Regular cardiac myocyte (primary cell): ENCODE measurements around the gene PEX10. TPM values are rescaled to one million over a fixed set of nuclear protein-coding genes. Genes with fewer than 3 reads are reported as not detected.

Experiments
- total RNA-seq: library from RNA; depleted of rRNA; stranded (reverse); fragments of >200 nt; gene quantifications from 2 replicates; pipeline ENCODE4 v1.2.3, GENCODE V29; 2014

PEX10 gene
- total RNA-seq: 27.9 and 28.0 TPM in 2 replicates

DNA sequence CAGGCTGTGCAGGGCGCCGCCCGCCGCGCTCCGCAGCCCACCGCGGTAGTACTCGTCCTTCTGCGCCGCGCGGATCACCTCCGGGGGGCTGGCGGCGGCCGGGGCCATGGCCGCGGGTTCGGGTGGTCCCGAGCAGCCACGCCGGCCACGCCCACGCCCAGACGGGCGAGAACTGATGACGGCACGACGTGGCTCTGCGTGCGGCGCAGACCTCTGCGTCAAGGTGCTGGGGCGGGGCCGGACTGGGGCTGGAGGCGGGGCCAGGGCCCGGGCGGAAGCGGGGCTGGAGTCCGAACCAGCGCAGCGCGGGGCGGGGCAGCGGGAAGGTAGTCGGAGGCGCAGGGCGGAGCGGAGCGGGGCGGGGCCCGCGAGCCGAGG, at the start of gene PEX10:
Gene PEX10 (minus strand): TSS at position 170 of the 378 bp plus-strand sequence. CDS start 62 bp downstream, at position 108.

DNA sequence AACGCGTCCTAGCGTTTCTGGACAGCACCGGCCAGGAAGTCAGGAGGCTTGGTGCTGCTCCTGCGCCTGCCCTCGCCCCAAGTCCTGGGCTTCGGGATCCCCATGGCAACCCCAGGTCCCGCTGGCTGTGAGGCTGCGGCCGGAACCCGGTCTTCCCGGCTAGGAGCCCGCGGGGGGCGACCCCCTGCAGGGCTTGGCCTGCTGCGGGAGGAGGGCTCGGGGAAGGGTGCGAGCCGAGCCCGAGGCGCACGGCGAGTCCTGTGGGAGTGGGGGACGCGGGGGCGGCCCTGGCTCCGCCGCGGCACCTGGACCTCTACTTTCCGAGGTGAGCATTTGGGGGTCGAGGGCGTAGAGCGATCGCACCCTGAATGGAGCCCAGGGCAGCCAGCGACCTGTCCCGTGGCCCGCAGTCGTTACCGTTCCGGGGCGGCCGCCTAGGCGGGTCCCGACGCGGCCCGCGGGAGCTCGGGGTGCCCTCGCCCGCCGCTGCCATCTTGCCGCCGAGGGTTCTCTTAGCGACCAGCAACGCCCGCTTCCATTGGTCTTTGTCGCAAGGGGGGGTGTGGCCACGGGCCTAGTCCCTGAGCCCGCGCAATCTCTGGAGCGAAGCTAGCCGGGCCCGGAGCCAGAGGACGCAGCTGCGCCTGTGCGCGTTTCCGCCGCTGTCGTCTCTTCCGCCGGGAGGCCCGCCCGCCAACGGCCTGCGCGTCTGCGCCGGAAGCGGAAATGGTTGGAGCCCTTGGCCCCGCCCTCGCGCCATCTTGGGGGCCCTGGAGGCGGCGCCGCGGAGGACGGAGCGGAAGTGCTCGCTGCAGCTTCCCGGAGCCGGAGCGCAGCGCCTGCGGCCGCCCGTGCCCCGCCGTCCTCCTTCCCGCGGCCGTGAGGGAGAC, 21.1 kb downstream of the PEX10 start, which contains the start of the genes MORN1 and RER1:
Gene MORN1 (minus strand): TSS at position 514 of the 890 bp plus-strand sequence. CDS start 21 bp downstream, at position 493.
Gene RER1 (plus strand): TSS at position 801 of the 890 bp plus-strand sequence. CDS start 3,950 bp downstream, outside the sequence.

Other genes with a start within 250 kb of the PEX10 start
- 19.6 and 21.7 TPM in 2 replicates for gene FAAP20, start 217.8 kb downstream of the PEX10 start, total RNA-seq
- gene SKI, start 184.2 kb downstream of the PEX10 start, total RNA-seq: 19.7 and 29.9 TPM in 2 replicates
- 8.6 and 10.4 TPM in 2 replicates for gene MORN1, start 21.0 kb downstream of the PEX10 start, total RNA-seq
- gene RER1, start 20.7 kb downstream of the PEX10 start, total RNA-seq: 90.5 and 126 TPM in 2 replicates
- gene PLCH2, start 63.7 kb upstream of the PEX10 start, total RNA-seq: under 0.01 and 0.38 TPM in 2 replicates
- gene PANK4, start 114.0 kb upstream of the PEX10 start, total RNA-seq: 21.4 and 26.6 TPM in 2 replicates
- gene HES5, start 117.7 kb upstream of the PEX10 start, total RNA-seq: 0.28 TPM in 1 of 2 replicates, not detected in the other
- 10.9 and 45.9 TPM in 2 replicates for gene TNFRSF14, start 143.8 kb upstream of the PEX10 start, total RNA-seq
- gene PRXL2B, start 174.2 kb upstream of the PEX10 start, total RNA-seq: 11.0 and 13.8 TPM in 2 replicates
- gene MMEL1, start 220.5 kb upstream of the PEX10 start, total RNA-seq: under 0.01 TPM in 1 of 2 replicates, not detected in the other